Small intestine (tissue), 7 donors: Measurements from ENCODE around the gene MRM1. TPM values are rescaled to one million over a fixed set of nuclear protein-coding genes. Genes with fewer than 3 reads are reported as not detected.

Experiments
- DNase-seq, 2 donors: peaks; one replicate each; pipeline versions ENCODE4 v3.0.0 to v3.0.0-alpha.2; 2013
- FAIRE-seq: peaks from 2 replicates; lab custom pipeline; 2012; peaks lifted over from hg19 to GRCh38; lab: Jason Lieb, UNC
- H3K27ac ChIP-seq, 3 donors: one replicate each; pipeline ENCODE4 v1.5.1; 2013; ENCODE audit warnings: low read length in 2 of 3, mild to moderate bottlenecking in 2 of 3, control low read depth in 1 of 3, inconsistent platforms in 1 of 3, low read depth in 1 of 3, moderate library complexity in 1 of 3
- H3K27me3 ChIP-seq, 3 donors: one replicate each; pipeline ENCODE4 v1.6.1; 2013; ENCODE audit warnings: low read length in 3 of 3, inconsistent platforms in 1 of 3; ENCODE audit not compliant: control insufficient read depth in 3 of 3, insufficient read depth in 3 of 3
- H3K36me3 ChIP-seq, 3 donors: one replicate each; pipeline ENCODE4 v1.6.1; 2013; ENCODE audit warnings: low read length in 3 of 3, inconsistent platforms in 1 of 3, low read depth in 1 of 3, mild to moderate bottlenecking in 1 of 3, moderate library complexity in 1 of 3; ENCODE audit not compliant: control insufficient read depth in 3 of 3, insufficient read depth in 2 of 3
- H3K4me1 ChIP-seq, 3 donors: one replicate each; pipeline ENCODE4 v1.6.1; 2013; ENCODE audit warnings: low read length in 2 of 3, inconsistent platforms in 1 of 3, low read depth in 1 of 3, mild to moderate bottlenecking in 1 of 3, moderate library complexity in 1 of 3; ENCODE audit not compliant: control insufficient read depth in 3 of 3, insufficient read depth in 2 of 3
- H3K4me3 ChIP-seq, 3 donors: one replicate each; pipeline ENCODE4 v1.5.1; 2013; ENCODE audit warnings: low read length in 3 of 3, control low read depth in 1 of 3, inconsistent platforms in 1 of 3, low read depth in 1 of 3, mild to moderate bottlenecking in 1 of 3, moderate library complexity in 1 of 3
- H3K9me3 ChIP-seq, 2 donors: one replicate each; pipeline ENCODE4 v1.6.1; 2013; ENCODE audit warnings: low read depth in 1 of 2, low read length in 1 of 2; ENCODE audit not compliant: control insufficient read depth in 2 of 2, insufficient read depth in 1 of 2
- WGBS, 3 donors: extraction: QIAGEN DNeasy Blood & Tissue Kit; methylation state at CpG; one replicate each; pipeline ENCODE4 v1.1.7; 2013; 5-methylcytosine and 5-hydroxymethylcytosine counted together
- polyA plus RNA-seq, 4 donors: library from polyadenylated mRNA; stranded (reverse) in 3 of 4; unstranded in 1 of 4; fragments of 200-250 nt in 3 of 4; fragments of 120-200 nt in 1 of 4; gene quantifications; one replicate each; pipeline versions ENCODE4 v1.2.1 to v1.2.3, GENCODE V29; 2013
- donor health status: healthy with polysubstance abuse.
- donor health status: control.
- donor health status: control.
- donor health status: Bipolar disorder and iron deficiency.
- donor health status: healthy.

Gene MRM1
- polyA plus RNA-seq, 4 donors = 7.8 to 20.6 (median 16.1) TPM

DNA sequence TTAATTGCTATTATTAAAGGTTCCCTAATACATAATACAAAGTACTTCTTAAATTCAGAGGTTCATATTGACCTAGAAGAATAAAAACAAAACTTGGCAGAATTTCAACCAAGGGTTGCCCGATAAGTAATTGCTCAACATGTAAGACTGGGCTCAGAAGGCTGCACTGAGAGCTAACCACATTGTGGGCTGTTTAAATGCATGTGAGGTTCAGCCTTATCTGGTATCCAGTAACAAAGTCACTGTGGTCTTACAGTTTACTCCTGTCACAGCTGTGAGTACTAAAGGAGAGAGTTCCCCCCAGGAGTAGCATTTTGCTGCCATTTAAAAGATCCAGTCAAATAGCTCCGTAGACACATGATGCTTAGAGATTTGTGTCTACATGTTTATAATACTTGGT lies 11.3 kb upstream of the MRM1 start:
- H3K36me3 ChIP-seq = peaks cover 12 to 47% (median 13%) of the 10 kb centered on the region in 3 donors
- H3K4me3 ChIP-seq = no peak overlapping the region
- 24 to 48% (median 30%) methylated on average over 2 of the region's 2 CpGs for WGBS, 3 donors
- H3K27ac ChIP-seq = no peak overlapping the region
- peaks cover 0 to 28% (median 0%) of the 10 kb centered on the region in 3 donors for H3K4me1 ChIP-seq
- DNase-seq = peak; percentile 35 to 73
- H3K9me3 ChIP-seq = no peaks in the 10 kb centered on the region
- H3K27me3 ChIP-seq = no peaks in the 10 kb centered on the region
- no peak for FAIRE-seq

DNA sequence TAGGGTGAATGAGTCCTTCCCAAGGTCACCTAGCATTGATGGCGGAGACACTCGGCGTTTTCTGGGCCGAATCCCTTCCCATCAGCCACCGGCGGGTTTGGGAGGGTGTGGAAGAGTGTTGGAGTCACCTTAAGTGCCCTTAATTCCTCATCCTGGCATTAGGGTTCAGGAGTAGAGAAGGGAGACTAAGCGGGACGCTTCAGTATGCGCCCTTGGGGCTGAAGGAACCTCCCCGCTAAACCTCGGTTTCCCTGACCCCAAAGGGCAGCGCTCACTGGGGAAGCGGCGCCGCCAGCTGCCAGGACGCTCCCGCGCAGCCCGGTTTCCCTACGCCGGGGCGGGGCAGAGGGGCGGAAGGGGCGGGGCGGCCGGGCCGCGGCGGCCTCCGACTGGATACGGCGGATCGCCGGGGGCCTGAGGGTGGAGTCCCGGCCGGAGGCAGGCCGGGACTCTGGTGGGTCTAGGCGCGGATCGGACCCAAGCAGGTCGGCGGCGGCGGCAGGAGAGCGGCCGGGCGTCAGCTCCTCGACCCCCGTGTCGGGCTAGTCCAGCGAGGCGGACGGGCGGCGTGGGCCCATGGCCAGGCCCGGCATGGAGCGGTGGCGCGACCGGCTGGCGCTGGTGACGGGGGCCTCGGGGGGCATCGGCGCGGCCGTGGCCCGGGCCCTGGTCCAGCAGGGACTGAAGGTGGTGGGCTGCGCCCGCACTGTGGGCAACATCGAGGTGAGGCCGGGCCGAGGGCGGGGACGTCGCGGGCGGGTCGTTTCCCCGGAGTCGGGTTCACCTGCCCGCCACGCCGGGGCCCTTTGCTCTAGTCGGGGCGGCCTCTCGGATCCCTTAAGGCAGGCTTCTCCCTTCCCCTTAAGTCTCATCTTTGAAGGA lies 9.7 kb upstream of the MRM1 start, which contains the start of gene DHRS11:
Gene DHRS11 (plus strand): TSS at position 446 of the 882 bp plus-strand sequence. CDS start 131 bp downstream, at position 577.
- Histone ChIP-seq H3K4me1 (peaks cover 0 to 42% (median under 1%) of the 10 kb centered on the region in 3 donors), H3K27me3 (no peaks in the 10 kb centered on the region), H3K27ac (peak within 1 kb of the TSS; percentile 83 to 99 (median 85)), H3K36me3 (peaks cover 10 to 57% (median 10%) of the 10 kb centered on the region in 3 donors), H3K9me3 (no peaks in the 10 kb centered on the region), H3K4me3 (peak within 1 kb of the TSS; percentile 77 to 90 (median 85))
- WGBS, 3 donors = 0 to 3% (median 1%) methylated on average over 56 to 87 of the region's 87 CpGs
- FAIRE-seq = no peak
- DNase-seq = peak; percentile 86 to 92

GRCh38 chr17:36592316-36592715 lies 9.1 kb upstream of the MRM1 start:
- no peaks in the 10 kb centered on the region for H3K27me3 ChIP-seq
- DNase-seq = no peak
- peaks cover 2 to 48% (median 6%) of the 10 kb centered on the region in 3 donors for H3K4me1 ChIP-seq
- 2 to 4% (median 2%) methylated on average over 19 to 20 of the region's 20 CpGs for WGBS, 3 donors
- H3K27ac ChIP-seq = peak overlapping the region; percentile 83 to 99 (median 85)
- H3K36me3 ChIP-seq = peaks cover 6 to 56% (median 10%) of the 10 kb centered on the region in 3 donors
- FAIRE-seq = no peak
- H3K9me3 ChIP-seq = no peaks in the 10 kb centered on the region
- H3K4me3 ChIP-seq = peak overlapping the region; percentile 77 to 90 (median 85)

DNA sequence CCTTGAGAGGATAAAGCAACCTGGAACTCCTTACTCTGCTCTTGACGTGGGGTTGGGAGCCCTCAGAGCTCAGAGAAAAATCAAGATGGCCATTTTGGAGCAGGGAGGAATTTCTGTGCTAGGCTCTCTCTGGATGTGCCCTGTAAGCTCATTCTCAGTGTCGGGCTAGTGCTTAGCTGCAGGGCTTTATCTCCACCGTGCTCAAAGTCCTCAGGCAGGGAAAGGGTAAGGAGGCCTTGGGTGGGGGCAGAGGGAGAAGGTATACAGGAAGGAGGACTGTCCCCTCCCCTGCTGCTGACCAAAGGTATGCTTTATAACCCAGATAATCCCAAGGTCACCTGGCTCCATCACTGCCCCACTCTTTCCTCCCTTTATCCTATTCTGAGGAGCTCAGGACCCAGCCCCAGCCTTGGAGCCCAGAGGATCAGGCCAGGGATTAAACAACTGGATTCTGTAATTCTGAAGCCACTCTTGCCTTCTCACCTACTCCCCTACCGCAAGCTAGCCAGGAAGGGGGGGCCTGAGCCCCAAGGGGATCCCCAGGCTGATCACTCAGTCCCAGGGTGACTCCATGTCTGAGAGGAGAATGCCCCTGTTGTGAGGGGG lies 8.6 kb upstream of the MRM1 start:
- 10 to 35% (median 16%) methylated on average over 4 of the region's 4 CpGs for WGBS, 3 donors
- peaks cover 5 to 56% (median 6%) of the 10 kb centered on the region in 3 donors for H3K36me3 ChIP-seq
- peak overlapping the region; percentile 83 to 99 (median 85) for H3K27ac ChIP-seq
- H3K4me3 ChIP-seq = peak overlapping the region; percentile 77 to 90 (median 85)
- H3K9me3 ChIP-seq = no peaks in the 10 kb centered on the region
- H3K4me1 ChIP-seq = peaks cover 3 to 53% (median 6%) of the 10 kb centered on the region in 3 donors
- DNase-seq = peak; percentile 94 to 98
- no peak for FAIRE-seq
- H3K27me3 ChIP-seq = no peaks in the 10 kb centered on the region

DNA sequence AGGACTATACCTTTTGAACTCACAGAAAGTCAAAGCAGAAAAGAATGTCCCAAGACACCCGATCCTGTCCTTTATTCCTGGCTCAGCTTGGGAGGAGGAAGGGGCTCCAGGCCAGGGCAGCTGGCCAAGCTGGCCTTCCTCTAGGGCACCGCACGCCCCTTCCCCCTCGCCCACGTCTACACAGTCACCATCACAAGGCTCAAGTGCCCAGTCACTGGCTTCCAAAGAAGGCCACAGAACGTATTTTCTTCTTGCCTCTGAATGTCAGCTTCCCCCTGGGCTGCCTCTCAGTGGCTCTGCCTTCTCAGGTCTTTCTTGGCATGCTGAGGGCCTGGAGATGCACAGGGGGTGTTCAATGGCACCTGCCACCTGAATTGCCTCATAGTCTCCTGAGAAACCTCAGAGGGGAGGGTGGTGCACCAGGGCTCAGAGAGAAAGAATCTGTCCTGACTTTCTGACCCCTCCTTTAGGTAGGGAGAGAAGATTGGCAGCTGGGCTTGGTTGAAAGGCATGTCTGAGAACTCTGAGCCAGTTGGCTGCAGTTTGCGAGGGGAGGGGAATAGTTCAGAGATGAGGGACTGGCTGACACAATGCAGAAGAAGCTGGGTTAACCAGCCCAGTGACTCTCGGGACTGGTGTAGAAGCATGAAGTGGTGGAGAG lies 7.6 kb upstream of the MRM1 start:
- Histone ChIP-seq H3K36me3 (peaks cover 0 to 59% (median 5%) of the 10 kb centered on the region in 3 donors), H3K4me1 (peaks cover 6 to 63% (median 6%) of the 10 kb centered on the region in 3 donors), H3K27me3 (no peaks in the 10 kb centered on the region), H3K27ac (peak overlapping the region; percentile 83 to 97 (median 85)), H3K9me3 (no peaks in the 10 kb centered on the region), H3K4me3 (peak overlapping the region in 2 of 3 donors; percentile 72 to 90)
- FAIRE-seq (no peak), DNase-seq (peak; percentile 74 to 92)
- 22 to 51% (median 38%) methylated on average over 8 of the region's 8 CpGs for WGBS, 3 donors

DNA sequence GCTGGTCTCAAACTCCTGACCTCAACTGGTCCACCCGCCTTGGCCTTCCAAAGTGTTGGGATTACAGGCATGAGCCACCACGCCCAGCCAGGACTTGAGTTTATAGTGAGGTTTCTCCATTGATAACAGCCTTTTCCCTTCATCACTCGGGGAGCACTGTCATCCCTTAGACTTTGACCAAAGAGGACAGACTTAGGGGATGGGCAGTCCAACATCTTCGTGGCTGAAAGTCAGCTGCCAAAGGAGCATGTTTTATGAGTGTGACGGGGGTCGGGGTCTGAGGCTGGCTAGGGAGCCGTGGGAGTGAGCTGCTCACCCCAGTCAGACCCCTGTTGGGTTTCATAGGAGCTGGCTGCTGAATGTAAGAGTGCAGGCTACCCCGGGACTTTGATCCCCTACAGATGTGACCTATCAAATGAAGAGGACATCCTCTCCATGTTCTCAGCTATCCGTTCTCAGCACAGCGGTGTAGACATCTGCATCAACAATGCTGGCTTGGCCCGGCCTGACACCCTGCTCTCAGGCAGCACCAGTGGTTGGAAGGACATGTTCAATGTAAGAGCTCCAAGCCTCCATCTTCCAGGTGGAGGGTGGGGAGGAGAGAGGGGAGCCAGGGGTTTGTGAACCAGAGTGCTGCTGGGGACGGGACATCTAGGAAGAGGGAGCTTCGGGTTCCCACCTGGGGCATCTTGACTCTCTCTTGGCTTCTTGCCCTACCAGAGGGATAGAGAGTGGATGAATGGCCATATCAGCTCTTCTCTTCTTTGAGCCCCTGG lies 6.6 kb upstream of the MRM1 start:
- Histone ChIP-seq H3K4me1 (peaks cover 6 to 73% (median 6%) of the 10 kb centered on the region in 3 donors), H3K36me3 (peaks cover under 1 to 69% (median 10%) of the 10 kb centered on the region in 3 donors), H3K27ac (peak overlapping the region; percentile 22 to 97 (median 83)), H3K9me3 (no peaks in the 10 kb centered on the region), H3K4me3 (peak overlapping the region in 1 of 3 donors; percentile 24), H3K27me3 (no peaks in the 10 kb centered on the region)
- WGBS, 3 donors = 54 to 80% (median 63%) methylated on average over 13 of the region's 13 CpGs
- no peak for FAIRE-seq
- DNase-seq = peak; percentile 55 to 72

GRCh38 chr17:36597226-36597625 lies 4.2 kb upstream of the MRM1 start:
- Histone ChIP-seq H3K27ac (peak overlapping the region; percentile 83 to 93 (median 87)), H3K36me3 (peaks cover 3 to 81% (median 11%) of the 10 kb centered on the region in 3 donors)
- DNase-seq = peak; percentile 86 to 95

More at GRCh38 chr17:36597226-36597625, 4.2 kb upstream of the MRM1 start:
- peak overlapping the region in 1 of 3 donors; percentile 26 for H3K4me3 ChIP-seq
- no peaks in the 10 kb centered on the region for H3K27me3 ChIP-seq
- WGBS, 3 donors = 12 to 64% (median 38%) methylated on average over 6 of the region's 6 CpGs
- FAIRE-seq = no peak
- H3K4me1 ChIP-seq = peaks cover 6 to 82% (median 8%) of the 10 kb centered on the region in 3 donors
- H3K9me3 ChIP-seq = no peaks in the 10 kb centered on the region
